Measurements from ENCODE around the gene F8A3. TPM values are rescaled to one million over a fixed set of nuclear protein-coding genes. Genes with fewer than 3 reads are reported as not detected.

The F8A3 gene
- total and polyA plus RNA-seq, 9 of the 15 experiments (the other 6 are each of a cell fraction or from before 2014, with no cell fraction given): not detected

GRCh38 chrX:155434906-155435743, 23.3 kb downstream of the F8A3 start (continued):
- TF ChIP-seq MYC (IDR thresholded peaks at IDR 0.05; ENCODE audit: low read depth, low read length) (no peak), MYC (CRISPR knock-in tag; IDR thresholded peaks at IDR 0.05; ENCODE audit: borderline replicate concordance, low read depth) (no peak), ZNF124 (CRISPR knock-in tag; IDR thresholded peaks at IDR 0.05) (no peak), ZSCAN32 (CRISPR knock-in tag; IDR thresholded peaks at IDR 0.05) (no peak), MXI1 (IDR thresholded peaks at IDR 0.05; ENCODE audit: low read depth, low read length) (no peak), CHD1 (IDR thresholded peaks at IDR 0.05; ENCODE audit: low read length) (no peak), HDAC6 (IDR thresholded peaks at IDR 0.05; ENCODE audit: low read depth, low read length) (no peak), STAT5A (IDR thresholded peaks at IDR 0.05; ENCODE audit: borderline replicate concordance, low read length) (peak; percentile 69; the same call in 1 of the 2 replicates), ELK3 (CRISPR knock-in tag; IDR thresholded peaks at IDR 0.05) (no peak), XRCC3 (IDR thresholded peaks at IDR 0.05) (no peak), HBP1 (CRISPR knock-in tag; IDR thresholded peaks at IDR 0.05) (no peak), STAT6 (CRISPR knock-in tag; IDR thresholded peaks at IDR 0.05) (no peak), TCF3 (CRISPR knock-in tag; IDR thresholded peaks at IDR 0.05) (peak; percentile 91), CBFA2T2 (conservative IDR thresholded peaks at IDR 0.05) (peak; percentile 90), MNT (conservative IDR thresholded peaks at IDR 0.05) (peak; percentile 15 to 43; a peak in 2 of 4 replicates), HOXB6 (CRISPR knock-in tag; IDR thresholded peaks at IDR 0.05; ENCODE audit: borderline replicate concordance) (no peak), RNF2 (IDR thresholded peaks at IDR 0.05) (peak; percentile 28; the same call in 1 of the 2 replicates)
